ACC112 (cell line): ENCODE measurements around the gene CD40.

Experiments used
- H2AFZ ChIP-seq: fragments of 200-600 bp; sonication (generic); one replicate; pipeline ENCODE4 v1.6.0; 2017; ENCODE audit warnings: antibody characterized with exemption, low read length; ENCODE audit not compliant: unreplicated experiment
- H3K27ac ChIP-seq: fragments of 200-600 bp; sonication (generic); 2 replicates; pipeline ENCODE4 v1.5.1; 2014; ENCODE audit warnings: low read depth, mild to moderate bottlenecking, antibody characterized with exemption, low read length, moderate library complexity
- H3K27me3 ChIP-seq: fragments of 200-600 bp; sonication (generic); 2 replicates; pipeline ENCODE4 v1.6.1; 2014; ENCODE audit warnings: mild to moderate bottlenecking, antibody characterized with exemption, low read length, moderate library complexity, mixed read lengths; ENCODE audit not compliant: insufficient read depth
- H3K36me3 ChIP-seq: fragments of 200-600 bp; sonication (generic); 2 replicates; pipeline ENCODE4 v1.6.1; 2016; ENCODE audit warnings: mild to moderate bottlenecking, antibody characterized with exemption, low read length, moderate library complexity, mixed read lengths; ENCODE audit not compliant: insufficient read depth
- H3K4me1 ChIP-seq: fragments of 200-600 bp; sonication (generic); one replicate; pipeline ENCODE4 v1.6.1; 2016; ENCODE audit warnings: low read length, mixed read lengths; ENCODE audit not compliant: insufficient read depth, unreplicated experiment, control insufficient read depth
- H3K4me3 ChIP-seq: fragments of 200-600 bp; sonication (generic); 2 replicates; pipeline ENCODE4 v1.5.1; 2014; ENCODE audit warnings: mild to moderate bottlenecking, low read depth, low read length
- H3K79me2 ChIP-seq: fragments of 200-600 bp; sonication (generic); one replicate; pipeline ENCODE4 v1.6.0; 2016; ENCODE audit warnings: low read length; ENCODE audit not compliant: control insufficient read depth, unreplicated experiment, insufficient read depth

CD40 gene

DNA sequence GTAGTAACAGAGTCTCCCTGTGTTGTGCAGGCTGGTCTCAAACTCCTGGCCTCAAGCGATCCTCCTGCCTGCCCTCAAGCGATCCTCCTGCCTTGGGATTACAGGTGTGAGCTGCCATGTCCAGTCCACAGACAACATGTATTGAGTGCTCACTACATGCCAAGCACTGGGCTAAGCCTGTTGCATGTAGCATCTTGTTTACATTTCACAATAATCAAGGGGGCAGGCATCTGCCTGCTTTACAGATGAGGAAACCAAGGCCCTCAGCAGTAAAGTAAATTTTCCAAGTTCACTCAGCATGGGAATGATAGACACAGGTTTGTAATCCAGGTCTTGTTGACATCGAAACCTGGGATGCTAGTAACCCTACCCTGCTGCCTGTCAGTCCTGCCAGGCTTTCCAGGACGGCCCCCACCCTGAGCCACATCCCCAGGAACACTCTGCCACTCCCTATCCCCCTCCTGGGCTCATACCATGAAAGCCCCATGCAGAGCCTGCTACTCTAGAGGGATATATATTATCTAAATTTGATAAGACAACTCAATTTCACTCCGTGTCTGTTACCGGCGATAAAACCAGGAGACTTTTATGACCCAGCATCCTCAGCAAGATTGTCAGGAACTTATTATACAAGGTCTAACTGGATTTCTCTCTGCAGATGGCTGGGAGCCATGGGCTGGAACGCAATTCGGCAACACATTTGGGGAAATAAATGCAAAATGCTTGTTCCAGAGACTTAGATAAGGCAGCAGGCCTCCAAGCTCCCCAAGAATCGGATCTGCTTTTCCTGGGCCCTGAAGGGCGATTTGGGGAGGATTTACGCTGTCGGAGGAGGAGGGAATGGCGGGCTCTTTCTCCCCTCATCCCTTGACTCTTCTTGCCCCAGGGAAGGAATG lies 30.4 kb downstream of the CD40 start:
- H3K79me2 ChIP-seq, result no peaks in the 10 kb centered on the region
- no peak overlapping the region for H3K27ac ChIP-seq
- H3K4me3 ChIP-seq, result no peak overlapping the region
- peaks cover 47% of the 10 kb centered on the region for H3K27me3 ChIP-seq
- H2AFZ ChIP-seq, result no peak overlapping the region
- no peaks in the 10 kb centered on the region for H3K4me1 ChIP-seq
- no peaks in the 10 kb centered on the region for H3K36me3 ChIP-seq

DNA sequence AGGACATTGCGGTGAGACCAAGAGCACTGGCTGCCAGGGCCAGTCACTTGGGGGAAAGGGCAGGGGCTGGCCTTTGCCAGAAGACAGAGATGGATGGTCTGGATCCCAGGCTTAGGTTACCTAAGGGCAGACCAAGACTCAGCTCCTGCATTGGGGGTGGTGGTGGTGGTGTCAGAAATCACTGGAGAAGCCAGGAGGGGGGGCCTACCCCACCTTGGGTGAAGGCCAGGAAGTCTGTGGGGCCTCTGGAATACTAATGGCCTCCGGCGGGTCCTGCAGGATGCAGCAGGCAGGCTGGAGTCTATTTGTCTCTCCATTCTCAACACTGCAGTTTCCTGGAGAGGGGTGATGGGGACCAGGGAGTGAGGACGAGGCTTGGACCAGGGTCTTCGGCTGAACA lies 32.8 kb downstream of the CD40 start:
- H3K27me3 ChIP-seq, result peaks cover 44% of the 10 kb centered on the region
- no peaks in the 10 kb centered on the region for H3K36me3 ChIP-seq
- no peaks in the 10 kb centered on the region for H3K79me2 ChIP-seq
- H3K4me3 ChIP-seq, result no peak overlapping the region
- H3K4me1 ChIP-seq, result no peaks in the 10 kb centered on the region
- no peak overlapping the region for H3K27ac ChIP-seq
- H2AFZ ChIP-seq, result no peak overlapping the region

- H3K4me1 ChIP-seq, result no peaks in the 10 kb centered on the region
- no peak overlapping the region for H2AFZ ChIP-seq
- no peaks in the 10 kb centered on the region for H3K79me2 ChIP-seq
- H3K27ac ChIP-seq, result no peak overlapping the region
- no peaks in the 10 kb centered on the region for H3K36me3 ChIP-seq
- no peak overlapping the region for H3K4me3 ChIP-seq
- H3K27me3 ChIP-seq, result peaks cover 43% of the 10 kb centered on the region
Observed at GRCh38 chr20:46151936-46152335, 33.8 kb downstream of the CD40 start.

GRCh38 chr20:46152824-46153586 lies 34.9 kb downstream of the CD40 start:
- Histone ChIP-seq H3K79me2 (no peaks in the 10 kb centered on the region), H3K4me1 (no peaks in the 10 kb centered on the region), H3K36me3 (no peaks in the 10 kb centered on the region), H3K27ac (no peak overlapping the region), H2AFZ (no peak overlapping the region), H3K4me3 (no peak overlapping the region), H3K27me3 (peaks cover 53% of the 10 kb centered on the region)

GRCh38 chr20:46154305-46154704 lies 36.2 kb downstream of the CD40 start:
- Histone ChIP-seq H3K4me3 (no peak overlapping the region), H3K27ac (no peak overlapping the region), H3K36me3 (no peaks in the 10 kb centered on the region), H3K4me1 (no peaks in the 10 kb centered on the region), H3K79me2 (no peaks in the 10 kb centered on the region), H3K27me3 (peaks cover 55% of the 10 kb centered on the region), H2AFZ (no peak overlapping the region)

DNA sequence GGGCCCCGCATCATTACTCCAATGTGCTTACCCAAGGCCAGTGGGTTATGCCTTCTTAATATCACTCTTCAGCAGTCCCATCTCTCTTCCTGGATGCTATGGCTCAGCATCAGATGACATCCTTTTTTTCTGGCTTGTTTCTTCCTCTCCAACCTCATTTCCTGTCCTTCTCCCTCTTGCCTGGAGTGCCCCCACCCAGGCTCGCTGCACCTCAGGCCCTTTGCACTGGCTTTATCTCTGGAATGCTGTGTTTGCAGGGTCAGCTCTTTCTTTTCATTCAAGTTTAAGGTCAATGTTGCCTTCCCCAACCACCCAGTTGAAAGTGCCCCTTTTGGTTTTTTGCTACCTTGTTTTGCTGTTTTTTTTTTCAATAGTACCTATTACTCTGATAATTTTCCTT lies 36.7 kb downstream of the CD40 start:
- Histone ChIP-seq H3K36me3 (no peaks in the 10 kb centered on the region), H3K4me3 (no peak overlapping the region), H3K79me2 (no peaks in the 10 kb centered on the region), H3K27me3 (peaks cover 55% of the 10 kb centered on the region), H3K4me1 (no peaks in the 10 kb centered on the region), H2AFZ (no peak overlapping the region), H3K27ac (no peak overlapping the region)

DNA sequence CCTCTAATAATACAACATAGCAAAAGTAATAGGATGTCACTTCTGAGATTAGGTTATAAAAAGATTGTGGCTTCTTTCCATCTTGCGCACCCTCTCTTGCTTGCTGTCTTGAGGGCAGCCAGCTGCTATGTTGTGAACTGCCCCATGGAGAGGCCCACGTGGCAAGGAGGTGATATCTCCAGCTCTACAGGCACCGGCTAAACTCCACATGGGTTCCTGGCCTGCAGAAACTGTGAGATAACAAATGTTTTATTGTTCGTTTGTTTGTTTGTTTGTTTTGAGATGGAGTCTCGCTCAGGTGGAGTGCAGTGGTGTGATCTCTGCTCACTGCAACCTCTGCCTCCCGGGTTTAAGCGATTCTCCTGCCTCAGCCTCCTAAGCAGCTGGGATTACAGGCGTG lies 38.0 kb downstream of the CD40 start:
- Histone ChIP-seq H3K36me3 (no peaks in the 10 kb centered on the region), H3K4me1 (no peaks in the 10 kb centered on the region), H2AFZ (no peak overlapping the region), H3K4me3 (no peak overlapping the region), H3K79me2 (no peaks in the 10 kb centered on the region), H3K27ac (no peak overlapping the region), H3K27me3 (peaks cover 56% of the 10 kb centered on the region)

DNA sequence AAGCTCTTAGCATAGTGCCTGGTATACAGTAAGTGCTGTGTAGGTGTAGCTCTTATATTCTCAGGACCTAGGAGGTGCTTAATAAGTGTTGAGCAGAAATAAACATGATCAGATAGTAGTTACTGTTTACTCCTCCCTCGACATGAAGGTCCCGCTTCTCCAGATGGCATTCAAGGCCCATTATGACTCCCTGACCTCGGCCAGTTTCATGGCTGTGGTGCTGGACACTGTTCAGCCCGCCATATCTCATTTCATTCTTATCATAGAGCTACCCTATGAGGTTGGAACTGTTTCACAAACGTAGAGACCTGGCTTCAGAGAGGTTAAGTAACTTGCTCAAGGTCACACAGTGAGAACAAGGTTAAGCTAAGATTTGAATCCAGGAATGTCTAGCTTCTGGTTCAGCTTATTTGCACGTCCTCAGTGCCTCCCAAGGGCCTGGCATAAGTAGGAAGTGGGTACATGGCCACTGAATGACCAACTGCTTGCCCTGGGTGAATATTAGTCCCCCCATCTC lies 39.0 kb downstream of the CD40 start:
- H2AFZ ChIP-seq, result no peak overlapping the region
- H3K4me1 ChIP-seq, result no peaks in the 10 kb centered on the region
- H3K27ac ChIP-seq, result no peak overlapping the region
- H3K79me2 ChIP-seq, result no peaks in the 10 kb centered on the region
- H3K36me3 ChIP-seq, result no peaks in the 10 kb centered on the region
- peaks cover 66% of the 10 kb centered on the region for H3K27me3 ChIP-seq
- H3K4me3 ChIP-seq, result no peak overlapping the region

DNA sequence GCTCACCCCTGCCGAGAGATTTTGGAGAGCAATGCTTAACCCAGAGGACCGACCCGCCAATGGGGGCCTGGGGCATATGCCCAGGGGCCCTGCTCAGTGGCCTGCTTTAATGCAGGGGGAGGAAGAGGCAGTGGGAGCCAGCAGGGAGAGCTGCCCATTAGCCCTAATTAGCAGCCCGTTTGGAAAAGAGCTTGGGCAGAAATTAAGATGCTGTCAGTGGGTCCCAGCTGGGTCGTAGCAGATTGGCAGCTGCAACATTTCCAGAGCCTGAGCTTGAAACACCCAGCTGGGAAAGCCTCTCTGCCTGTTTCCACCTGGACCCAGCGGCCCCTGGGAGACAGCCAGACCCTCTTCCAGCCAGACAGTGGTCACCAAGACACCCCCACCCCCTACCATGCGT lies 39.5 kb downstream of the CD40 start:
- peaks cover 70% of the 10 kb centered on the region for H3K27me3 ChIP-seq
- H3K4me3 ChIP-seq, result no peak overlapping the region
- no peak overlapping the region for H2AFZ ChIP-seq
- no peaks in the 10 kb centered on the region for H3K36me3 ChIP-seq
- H3K79me2 ChIP-seq, result no peaks in the 10 kb centered on the region
- H3K4me1 ChIP-seq, result no peaks in the 10 kb centered on the region
- H3K27ac ChIP-seq, result no peak overlapping the region

GRCh38 chr20:46158476-46158987 lies 40.4 kb downstream of the CD40 start:
- no peak overlapping the region for H3K4me3 ChIP-seq
- no peaks in the 10 kb centered on the region for H3K79me2 ChIP-seq
- H3K27me3 ChIP-seq, result peaks cover 79% of the 10 kb centered on the region
- H2AFZ ChIP-seq, result no peak overlapping the region
- no peaks in the 10 kb centered on the region for H3K4me1 ChIP-seq
- no peak overlapping the region for H3K27ac ChIP-seq
- no peaks in the 10 kb centered on the region for H3K36me3 ChIP-seq
